ENCODE measurements around the gene TYW1.

GRCh38 chr7:67209256-67209655 is 212.6 kb downstream of the TYW1 start:
- TF ChIP-seq ZNF488 (tag by site-specific recombination; IDR thresholded peaks at IDR 0.05) (no peak), ZNF16 (tag by site-specific recombination; IDR thresholded peaks at IDR 0.05; ENCODE audit: low read depth) (no peak), ZSCAN5A (tag by site-specific recombination; IDR thresholded peaks at IDR 0.05) (no peak), CTCF (tag by site-specific recombination; IDR thresholded peaks at IDR 0.05) (no peak), ZBTB8A (tag by site-specific recombination; IDR thresholded peaks at IDR 0.05) (no peak), ZNF274 (IDR thresholded peaks at IDR 0.05; ENCODE audit: low read length) (no peak), ZNF274 (tag by site-specific recombination; IDR thresholded peaks at IDR 0.05; ENCODE audit: borderline replicate concordance) (no peak), ZNF324 (tag by site-specific recombination; IDR thresholded peaks at IDR 0.05) (no peak), ZNF580 (tag by site-specific recombination; IDR thresholded peaks at IDR 0.05) (no peak), YY1 (tag by site-specific recombination; IDR thresholded peaks at IDR 0.05) (no peak), ZNF639 (tag by site-specific recombination; IDR thresholded peaks at IDR 0.05) (no peak)

All from HEK293 (cell line).